ENCODE data around the gene UBE2D2.
"Not testable (repeated sequence)": the region's sequence is repeated elsewhere in the genome, so short reads cannot be mapped to it uniquely, and the experiment has no call there.

DNA sequence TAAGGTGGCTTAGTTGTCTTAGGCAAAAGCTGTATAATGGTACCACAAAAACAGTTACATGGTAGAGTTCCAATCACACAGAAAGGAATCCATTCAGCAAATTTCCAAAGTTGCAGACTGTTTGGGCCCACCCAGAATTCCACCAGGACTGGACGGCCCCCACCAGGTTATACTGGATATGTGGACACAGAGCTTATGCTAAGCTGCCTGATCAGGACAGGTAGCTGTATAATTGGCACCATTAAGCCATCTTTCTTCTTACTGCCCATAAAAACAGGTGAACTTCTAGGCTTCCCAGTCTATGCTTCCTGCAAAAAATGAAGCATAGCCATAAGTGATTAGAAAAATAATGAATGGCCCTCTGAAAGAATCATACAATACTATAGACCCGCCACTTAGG lies 31.1 kb upstream of the UBE2D2 start:
- TF ChIP-seq EZH2 (IDR thresholded peaks at IDR 0.05; ENCODE audit: borderline replicate concordance, insufficient read depth, low read depth, low read length, poor library complexity, severe bottlenecking), result not testable (repeated sequence)
- TF ChIP-seq, protein P1, sequence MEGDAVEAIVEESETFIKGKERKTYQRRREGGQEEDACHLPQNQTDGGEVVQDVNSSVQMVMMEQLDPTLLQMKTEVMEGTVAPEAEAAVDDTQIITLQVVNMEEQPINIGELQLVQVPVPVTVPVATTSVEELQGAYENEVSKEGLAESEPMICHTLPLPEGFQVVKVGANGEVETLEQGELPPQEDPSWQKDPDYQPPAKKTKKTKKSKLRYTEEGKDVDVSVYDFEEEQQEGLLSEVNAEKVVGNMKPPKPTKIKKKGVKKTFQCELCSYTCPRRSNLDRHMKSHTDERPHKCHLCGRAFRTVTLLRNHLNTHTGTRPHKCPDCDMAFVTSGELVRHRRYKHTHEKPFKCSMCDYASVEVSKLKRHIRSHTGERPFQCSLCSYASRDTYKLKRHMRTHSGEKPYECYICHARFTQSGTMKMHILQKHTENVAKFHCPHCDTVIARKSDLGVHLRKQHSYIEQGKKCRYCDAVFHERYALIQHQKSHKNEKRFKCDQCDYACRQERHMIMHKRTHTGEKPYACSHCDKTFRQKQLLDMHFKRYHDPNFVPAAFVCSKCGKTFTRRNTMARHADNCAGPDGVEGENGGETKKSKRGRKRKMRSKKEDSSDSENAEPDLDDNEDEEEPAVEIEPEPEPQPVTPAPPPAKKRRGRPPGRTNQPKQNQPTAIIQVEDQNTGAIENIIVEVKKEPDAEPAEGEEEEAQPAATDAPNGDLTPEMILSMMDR (IDR thresholded peaks at IDR 0.05), result not testable (repeated sequence)

Data from B cell (primary cell).